Muscle layer of colon (tissue), 2 donors: ENCODE data around the gene KRT86.
"Not testable (repeated sequence)": the region's sequence is repeated elsewhere in the genome, so short reads cannot be mapped to it uniquely, and the experiment has no call there.

ENCODE experiments used
- H3K27ac ChIP-seq: one replicate; pipeline ENCODE4 v1.7.0; 2013; ENCODE audit warnings: low read depth, mild to moderate bottlenecking, low read length, moderate library complexity
- H3K27me3 ChIP-seq, 2 donors: one replicate each; pipeline ENCODE4 v1.7.0; 2013; ENCODE audit warnings: low read length in 2 of 2, mild to moderate bottlenecking in 2 of 2; ENCODE audit not compliant: insufficient read depth in 2 of 2, control insufficient read depth in 1 of 2
- H3K36me3 ChIP-seq: one replicate; pipeline ENCODE4 v1.7.0; 2013; ENCODE audit warnings: mild to moderate bottlenecking, low read length; ENCODE audit not compliant: insufficient read depth
- H3K4me1 ChIP-seq: one replicate; pipeline ENCODE4 v1.7.0; 2013; ENCODE audit warnings: mild to moderate bottlenecking, low read length; ENCODE audit not compliant: insufficient read depth
- H3K4me3 ChIP-seq, 2 donors: one replicate each; pipeline ENCODE4 v1.7.0; 2013; ENCODE audit warnings: low read length in 2 of 2, low read depth in 1 of 2, mild to moderate bottlenecking in 1 of 2, moderate library complexity in 1 of 2
- H3K9ac ChIP-seq: one replicate; pipeline ENCODE4 v1.7.0; 2013; ENCODE audit warnings: low read length
- H3K9me3 ChIP-seq: one replicate; pipeline ENCODE4 v1.7.0; 2013; ENCODE audit warnings: mild to moderate bottlenecking, low read length
- donor health status: abdominal sarcoma.
- donor health status: Adenocarcinoma of cecum.

Gene KRT86

GRCh38 chr12:52294803-52295202, 20.4 kb downstream of the KRT86 start:
- H3K27ac ChIP-seq: no peak overlapping the region
- no peak overlapping the region for H3K9ac ChIP-seq
- H3K36me3 ChIP-seq: no peaks in the 10 kb centered on the region
- no peaks in the 10 kb centered on the region for H3K27me3 ChIP-seq
- H3K9me3 ChIP-seq: no peaks in the 10 kb centered on the region
- no peak overlapping the region for H3K4me3 ChIP-seq
- no peaks in the 10 kb centered on the region for H3K4me1 ChIP-seq

- no peaks in the 10 kb centered on the region for H3K36me3 ChIP-seq
- H3K9ac ChIP-seq: no peak overlapping the region
- no peaks in the 10 kb centered on the region for H3K4me1 ChIP-seq
- no peak overlapping the region for H3K27ac ChIP-seq
- no peak overlapping the region for H3K4me3 ChIP-seq
- no peaks in the 10 kb centered on the region for H3K27me3 ChIP-seq
- H3K9me3 ChIP-seq: no peaks in the 10 kb centered on the region
These were observed 21.2 kb downstream of the KRT86 start for GRCh38 chr12:52295663-52296062.

GRCh38 chr12:52296572-52297215, 22.2 kb downstream of the KRT86 start:
- H3K27me3 ChIP-seq: no peaks in the 10 kb centered on the region
- no peak overlapping the region for H3K9ac ChIP-seq
- H3K4me1 ChIP-seq: no peaks in the 10 kb centered on the region
- H3K9me3 ChIP-seq: no peaks in the 10 kb centered on the region
- H3K36me3 ChIP-seq: no peaks in the 10 kb centered on the region
- no peak overlapping the region for H3K27ac ChIP-seq
- H3K4me3 ChIP-seq: no peak overlapping the region

- Histone ChIP-seq H3K27ac (no peak overlapping the region), H3K9ac (no peak overlapping the region), H3K27me3 (no peaks in the 10 kb centered on the region), H3K4me3 (no peak overlapping the region), H3K9me3 (no peaks in the 10 kb centered on the region), H3K36me3 (no peaks in the 10 kb centered on the region), H3K4me1 (no peaks in the 10 kb centered on the region)
These were observed 24.3 kb downstream of the KRT86 start for GRCh38 chr12:52298677-52299190.

GRCh38 chr12:52300796-52301691, 26.6 kb downstream of the KRT86 start:
- H3K4me3 ChIP-seq: no peak overlapping the region
- H3K4me1 ChIP-seq: no peaks in the 10 kb centered on the region
- no peak overlapping the region for H3K9ac ChIP-seq
- H3K36me3 ChIP-seq: no peaks in the 10 kb centered on the region
- no peak overlapping the region for H3K27ac ChIP-seq
- H3K9me3 ChIP-seq: no peaks in the 10 kb centered on the region
- no peaks in the 10 kb centered on the region for H3K27me3 ChIP-seq

GRCh38 chr12:52301721-52302120, 27.3 kb downstream of the KRT86 start:
- H3K9me3 ChIP-seq, H3K36me3 ChIP-seq, H3K9ac ChIP-seq, H3K4me1 ChIP-seq, H3K27ac ChIP-seq, H3K27me3 ChIP-seq, H3K4me3 ChIP-seq: not testable (repeated sequence)

GRCh38 chr12:52302242-52302914, 27.9 kb downstream of the KRT86 start:
- not testable (repeated sequence) for H3K36me3 ChIP-seq, H3K4me3 ChIP-seq, H3K27ac ChIP-seq, H3K4me1 ChIP-seq, H3K9ac ChIP-seq, H3K9me3 ChIP-seq, H3K27me3 ChIP-seq

- not testable (repeated sequence) for H3K4me1 ChIP-seq, H3K9me3 ChIP-seq, H3K4me3 ChIP-seq, H3K27ac ChIP-seq, H3K36me3 ChIP-seq, H3K9ac ChIP-seq
- peaks cover 0 to 23% of the 10 kb centered on the region in 2 donors for H3K27me3 ChIP-seq
These were observed 30.5 kb downstream of the KRT86 start for GRCh38 chr12:52304941-52305411.

- Histone ChIP-seq H3K27me3 (peaks cover 0 to 23% of the 10 kb centered on the region in 2 donors), H3K9me3 (no peaks in the 10 kb centered on the region), H3K4me1 (peaks cover 13% of the 10 kb centered on the region), H3K9ac (no peak overlapping the region), H3K4me3 (no peak overlapping the region), H3K27ac (no peak overlapping the region), H3K36me3 (no peaks in the 10 kb centered on the region)
These were observed 31.7 kb downstream of the KRT86 start for GRCh38 chr12:52305921-52306705.

- H3K4me1 ChIP-seq: peaks cover 18% of the 10 kb centered on the region
- H3K36me3 ChIP-seq: no peaks in the 10 kb centered on the region
- H3K9ac ChIP-seq: no peak overlapping the region
- no peak overlapping the region for H3K4me3 ChIP-seq
- peaks cover 0 to 23% of the 10 kb centered on the region in 2 donors for H3K27me3 ChIP-seq
- no peak overlapping the region for H3K27ac ChIP-seq
- no peaks in the 10 kb centered on the region for H3K9me3 ChIP-seq
These were observed 32.3 kb downstream of the KRT86 start for GRCh38 chr12:52306731-52307130.
